Measurements from ENCODE around the gene DPF3.

DPF3 gene

GRCh38 chr14:72633551-72633950, 260.4 kb downstream of the DPF3 start:
- H3K4me3 ChIP-seq (replicated peaks; ENCODE audit: low read depth, low read length), result no peak overlapping the region
- no peak for DNase-seq (ENCODE audit: low read depth)
- TF ChIP-seq CTCF (IDR thresholded peaks at IDR 0.05; ENCODE audit: low read length, missing control alignments), result no peak

- no peak for TF ChIP-seq CTCF (IDR thresholded peaks at IDR 0.05; ENCODE audit: low read length, missing control alignments)
- DNase-seq (ENCODE audit: low read depth), result no peak
- no peak overlapping the region for H3K4me3 ChIP-seq (replicated peaks; ENCODE audit: low read depth, low read length)
These were observed 261.2 kb downstream of the DPF3 start for GRCh38 chr14:72632727-72633126.

GRCh38 chr14:72631401-72631800, 262.5 kb downstream of the DPF3 start:
- TF ChIP-seq CTCF (IDR thresholded peaks at IDR 0.05; ENCODE audit: low read length, missing control alignments), result no peak
- H3K4me3 ChIP-seq (replicated peaks; ENCODE audit: low read depth, low read length), result no peak overlapping the region
- no peak for DNase-seq (ENCODE audit: low read depth)

GRCh38 chr14:72630374-72630773, 263.5 kb downstream of the DPF3 start:
- DNase-seq (ENCODE audit: low read depth), result no peak

GRCh38 chr14:72629534-72629933, 264.4 kb downstream of the DPF3 start:
- no peak for TF ChIP-seq CTCF (IDR thresholded peaks at IDR 0.05; ENCODE audit: low read length, missing control alignments)

More at GRCh38 chr14:72630374-72630773, 263.5 kb downstream of the DPF3 start:
- no peak for TF ChIP-seq CTCF (IDR thresholded peaks at IDR 0.05; ENCODE audit: low read length, missing control alignments)
- H3K4me3 ChIP-seq (replicated peaks; ENCODE audit: low read depth, low read length), result no peak overlapping the region

GRCh38 chr14:72625689-72626088, 268.2 kb downstream of the DPF3 start:
- TF ChIP-seq CTCF (IDR thresholded peaks at IDR 0.05; ENCODE audit: low read length, missing control alignments), result no peak
- DNase-seq (ENCODE audit: low read depth), result no peak
- no peak overlapping the region for H3K4me3 ChIP-seq (replicated peaks; ENCODE audit: low read depth, low read length)

More at GRCh38 chr14:72629534-72629933, 264.4 kb downstream of the DPF3 start:
- no peak overlapping the region for H3K4me3 ChIP-seq (replicated peaks; ENCODE audit: low read depth, low read length)
- DNase-seq (ENCODE audit: low read depth), result no peak

GRCh38 chr14:72621387-72622065, 272.4 kb downstream of the DPF3 start:
- DNase-seq (ENCODE audit: low read depth), result no peak
- no peak overlapping the region for H3K4me3 ChIP-seq (replicated peaks; ENCODE audit: low read depth, low read length)
- TF ChIP-seq CTCF (IDR thresholded peaks at IDR 0.05; ENCODE audit: low read length, missing control alignments), result no peak

Data from fibroblast of pulmonary artery (primary cell).